HepG2 (cell line): ENCODE data around the gene C2orf76. TPM values are rescaled to one million over a fixed set of nuclear protein-coding genes. Genes with fewer than 3 reads are reported as not detected.

Experiments
- ELF3 ChIP-seq: IDR thresholded peaks from 2 replicates; pipeline ENCODE4 v1.6.1; 2016; ENCODE audit warnings: missing genetic modification reagents, missing compliant biosample characterization
- GATAD1 ChIP-seq: IDR thresholded peaks from 2 replicates; pipeline ENCODE4 v1.6.1; 2016; ENCODE audit warnings: missing genetic modification reagents, missing compliant biosample characterization
- GFI1 ChIP-seq: sonication (generic); formaldehyde crosslinking; IDR thresholded peaks from 2 replicates; pipeline ENCODE4 v1.5.0; 2020; ENCODE audit warnings: missing genetic modification reagents, mild to moderate bottlenecking, borderline replicate concordance
- HMG20A ChIP-seq: IDR thresholded peaks from 2 replicates; pipeline ENCODE4 v1.6.1; 2016; ENCODE audit warnings: borderline replicate concordance
- ISX ChIP-seq: sonication (generic); formaldehyde crosslinking; conservative IDR thresholded peaks from 2 replicates; pipeline ENCODE4 v1.5.0; 2020; ENCODE audit warnings: missing genetic modification reagents
- MLXIP ChIP-seq: sonication (generic); formaldehyde crosslinking; IDR thresholded peaks from 2 replicates; pipeline ENCODE4 v1.9.0; 2021; ENCODE audit warnings: missing genetic modification reagents, borderline replicate concordance
- NR1H2 ChIP-seq: sonication (generic); formaldehyde crosslinking; IDR thresholded peaks from 2 replicates; pipeline ENCODE4 v1.8.1; 2022; ENCODE audit warnings: low read depth, missing genetic modification reagents, borderline replicate concordance
- RAD21 ChIP-seq: fragments of 450-650 bp; formaldehyde crosslinking; IDR thresholded peaks from 2 replicates; pipeline ENCODE4 v1.5.0; 2020; ENCODE audit warnings: mild to moderate bottlenecking
- RELA ChIP-seq: sonication (generic); formaldehyde crosslinking; IDR thresholded peaks from 2 replicates; pipeline ENCODE4 v1.4.0; 2020; ENCODE audit warnings: missing genetic modification reagents
- SOX5 ChIP-seq: IDR thresholded peaks from 2 replicates; pipeline ENCODE4 v1.6.1; 2016; ENCODE audit warnings: borderline replicate concordance
- SRF ChIP-seq: IDR thresholded peaks from 2 replicates; pipeline ENCODE4 v1.6.1; 2011; ENCODE audit warnings: mild to moderate bottlenecking, low read depth, low read length, moderate library complexity
- THAP7 ChIP-seq: sonication (generic); formaldehyde crosslinking; IDR thresholded peaks from 2 replicates; pipeline ENCODE4 v1.8.1; 2023; ENCODE audit warnings: mild to moderate bottlenecking, missing genetic modification reagents
- ZBTB7A ChIP-seq: sonication (generic); formaldehyde crosslinking; IDR thresholded peaks from 2 replicates; pipeline ENCODE4 v1.8.0; 2022; ENCODE audit warnings: mild to moderate bottlenecking, missing genetic modification reagents
- ZNF282 ChIP-seq: fragments of 450-650 bp; IDR thresholded peaks from 2 replicates; pipeline ENCODE4 v1.6.1; 2018; ENCODE audit not compliant: partially characterized antibody
- ZNF414 ChIP-seq: sonication (generic); formaldehyde crosslinking; IDR thresholded peaks from 2 replicates; pipeline ENCODE4 v1.5.0; 2020; ENCODE audit warnings: missing genetic modification reagents
- ZNF616 ChIP-seq: sonication (generic); formaldehyde crosslinking; IDR thresholded peaks from 2 replicates; pipeline ENCODE4 v1.5.0; 2020; ENCODE audit warnings: low read depth, mild to moderate bottlenecking, missing genetic modification reagents
- ZNF740 ChIP-seq: sonication (generic); formaldehyde crosslinking; IDR thresholded peaks from 2 replicates; pipeline ENCODE4 v1.4.0; 2020; ENCODE audit warnings: missing genetic modification reagents
- ZNF792 ChIP-seq: IDR thresholded peaks from 2 replicates; pipeline ENCODE4 v1.6.1; 2016
- polyA plus RNA-seq, 8 experiments: library from polyadenylated mRNA; depleted of rRNA in 3 of 8; stranded (reverse) in 7 of 8; unstranded in 1 of 8; fragments of >200 nt; fragmentation: Illumina TruSeq in 4 of 8; extraction: Trizol in 4 of 8; gene quantifications; 2 replicates each; pipeline versions ENCODE4 v1.2.1 to v1.2.3, GENCODE V29; 2011 to 2016; ENCODE audit warnings: low read depth in 4 of 8, missing spikeins in 1 of 8, mixed read lengths in 1 of 8; ENCODE audit not compliant: insufficient read depth in 1 of 8
- total RNA-seq, 5 experiments: library from RNA; depleted of rRNA; stranded (reverse); fragments of >200 nt; fragmentation: Illumina TruSeq; extraction: Trizol; gene quantifications; 2 replicates each; pipeline ENCODE4 v1.2.3, GENCODE V29; 2016; ENCODE audit warnings: low read depth in 1 of 5
- TF ChIP-seq, protein P1 (sequence below): sonication (generic); formaldehyde crosslinking; IDR thresholded peaks from 2 replicates; pipeline ENCODE4 v1.8.1; 2023; ENCODE audit warnings: mild to moderate bottlenecking, missing genetic modification reagents, borderline replicate concordance
- TF ChIP-seq, protein P2 (sequence below): sonication (generic); formaldehyde crosslinking; IDR thresholded peaks from 2 replicates; pipeline ENCODE4 v1.5.1; 2020; ENCODE audit warnings: mild to moderate bottlenecking, missing genetic modification reagents, moderate library complexity

Gene C2orf76
- total and polyA plus RNA-seq, 2 of the 13 experiments (the other 11 are each of a cell fraction or from before 2014, with no cell fraction given): 7.7 to 8.5 TPM

DNA sequence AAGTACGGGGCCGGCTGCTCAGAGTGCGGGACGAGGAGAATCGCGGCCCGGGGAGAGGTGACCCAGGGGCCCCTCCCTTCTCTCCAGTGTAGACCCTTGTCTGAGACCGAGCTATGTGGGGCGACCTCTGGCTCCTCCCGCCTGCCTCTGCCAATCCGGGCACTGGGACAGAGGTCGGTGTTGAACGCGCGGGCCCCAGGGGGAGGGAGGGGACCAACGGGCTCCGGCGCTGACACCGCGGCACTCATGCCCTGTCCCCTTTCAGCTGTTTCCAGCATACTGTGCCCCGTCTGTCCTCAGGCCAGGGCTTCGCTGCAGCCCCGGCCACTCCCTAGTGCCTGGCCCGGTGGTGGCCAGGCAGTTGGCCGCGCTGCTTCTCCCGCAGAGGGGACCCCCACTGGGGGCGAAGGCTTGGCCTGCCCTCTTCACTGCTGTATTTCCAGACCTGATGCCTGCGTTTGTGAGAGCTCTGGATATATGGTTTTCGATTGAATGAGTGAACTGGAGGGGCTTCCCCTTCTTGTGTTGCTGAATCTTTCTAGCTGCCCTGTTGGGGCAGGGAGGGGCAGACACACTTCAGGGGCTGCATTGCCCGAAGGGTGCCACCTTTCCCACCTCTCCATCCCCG is 952 bp upstream of the C2orf76 start (continued):
- TF ChIP-seq ISX (CRISPR knock-in tag) (peak; percentile 79; the same call in 1 of the 2 replicates), MLXIP (peak; percentile 75; the same call in 1 of the 2 replicates), ELF3 (CRISPR knock-in tag) (no peak), ZNF792 (CRISPR knock-in tag) (0 out of 2 replicates have a peak, but pooled peaks have one; percentile 14), ZNF282 (no peak), GATAD1 (CRISPR knock-in tag) (peak; percentile 42; the same call in 1 of the 2 replicates), SRF (no peak), RAD21 (CRISPR knock-in tag) (peak; percentile 9; the same call in 1 of the 2 replicates), ZNF740 (CRISPR knock-in tag) (0 out of 2 replicates have a peak, but pooled peaks have one; percentile 30), GFI1 (peak; percentile 18), THAP7 (0 out of 2 replicates have a peak, but pooled peaks have one; percentile 11), HMG20A (CRISPR knock-in tag) (peak; percentile 21; the same call in 1 of the 2 replicates), NR1H2 (CRISPR knock-in tag) (no peak), SOX5 (CRISPR knock-in tag) (0 out of 2 replicates have a peak, but pooled peaks have one; percentile 22), RELA (CRISPR knock-in tag) (0 out of 2 replicates have a peak, but pooled peaks have one; percentile 18), ZNF616 (CRISPR knock-in tag) (0 out of 2 replicates have a peak, but pooled peaks have one; percentile 22), ZBTB7A (0 out of 2 replicates have a peak, but pooled peaks have one; percentile 70), ZNF414 (CRISPR knock-in tag) (peak; percentile 34; the same call in 1 of the 2 replicates)
- TF ChIP-seq, protein P1, sequence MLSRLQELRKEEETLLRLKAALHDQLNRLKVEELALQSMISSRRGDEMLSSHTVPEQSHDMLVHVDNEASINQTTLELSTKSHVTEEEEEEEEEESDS: 0 out of 2 replicates have a peak, but pooled peaks have one; percentile 20
- TF ChIP-seq, protein P2, sequence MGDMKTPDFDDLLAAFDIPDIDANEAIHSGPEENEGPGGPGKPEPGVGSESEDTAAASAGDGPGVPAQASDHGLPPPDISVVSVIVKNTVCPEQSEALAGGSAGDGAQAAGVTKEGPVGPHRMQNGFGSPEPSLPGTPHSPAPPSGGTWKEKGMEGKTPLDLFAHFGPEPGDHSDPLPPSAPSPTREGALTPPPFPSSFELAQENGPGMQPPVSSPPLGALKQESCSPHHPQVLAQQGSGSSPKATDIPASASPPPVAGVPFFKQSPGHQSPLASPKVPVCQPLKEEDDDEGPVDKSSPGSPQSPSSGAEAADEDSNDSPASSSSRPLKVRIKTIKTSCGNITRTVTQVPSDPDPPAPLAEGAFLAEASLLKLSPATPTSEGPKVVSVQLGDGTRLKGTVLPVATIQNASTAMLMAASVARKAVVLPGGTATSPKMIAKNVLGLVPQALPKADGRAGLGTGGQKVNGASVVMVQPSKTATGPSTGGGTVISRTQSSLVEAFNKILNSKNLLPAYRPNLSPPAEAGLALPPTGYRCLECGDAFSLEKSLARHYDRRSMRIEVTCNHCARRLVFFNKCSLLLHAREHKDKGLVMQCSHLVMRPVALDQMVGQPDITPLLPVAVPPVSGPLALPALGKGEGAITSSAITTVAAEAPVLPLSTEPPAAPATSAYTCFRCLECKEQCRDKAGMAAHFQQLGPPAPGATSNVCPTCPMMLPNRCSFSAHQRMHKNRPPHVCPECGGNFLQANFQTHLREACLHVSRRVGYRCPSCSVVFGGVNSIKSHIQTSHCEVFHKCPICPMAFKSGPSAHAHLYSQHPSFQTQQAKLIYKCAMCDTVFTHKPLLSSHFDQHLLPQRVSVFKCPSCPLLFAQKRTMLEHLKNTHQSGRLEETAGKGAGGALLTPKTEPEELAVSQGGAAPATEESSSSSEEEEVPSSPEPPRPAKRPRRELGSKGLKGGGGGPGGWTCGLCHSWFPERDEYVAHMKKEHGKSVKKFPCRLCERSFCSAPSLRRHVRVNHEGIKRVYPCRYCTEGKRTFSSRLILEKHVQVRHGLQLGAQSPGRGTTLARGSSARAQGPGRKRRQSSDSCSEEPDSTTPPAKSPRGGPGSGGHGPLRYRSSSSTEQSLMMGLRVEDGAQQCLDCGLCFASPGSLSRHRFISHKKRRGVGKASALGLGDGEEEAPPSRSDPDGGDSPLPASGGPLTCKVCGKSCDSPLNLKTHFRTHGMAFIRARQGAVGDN: peak; percentile 12
